HG02588 (cell line): ENCODE measurements around the gene SIGLEC9.
A peak's percentile ranks its signal among the peaks of the same experiment; 100 is the strongest.

ENCODE experiments used
- ATAC-seq: cut with Tn5 transposase; IDR thresholded peaks from one replicate; pipeline ENCODE4 v1.9.1; 2021; ENCODE audit warnings: mild to moderate bottlenecking, moderate library complexity; ENCODE audit not compliant: unreplicated experiment

Gene SIGLEC9

GRCh38 chr19:51096473-51097165 is 28.1 kb upstream of the SIGLEC9 start:
- no peak for ATAC-seq

GRCh38 chr19:51097166-51097738 is 27.5 kb upstream of the SIGLEC9 start:
- no peak for ATAC-seq

DNA sequence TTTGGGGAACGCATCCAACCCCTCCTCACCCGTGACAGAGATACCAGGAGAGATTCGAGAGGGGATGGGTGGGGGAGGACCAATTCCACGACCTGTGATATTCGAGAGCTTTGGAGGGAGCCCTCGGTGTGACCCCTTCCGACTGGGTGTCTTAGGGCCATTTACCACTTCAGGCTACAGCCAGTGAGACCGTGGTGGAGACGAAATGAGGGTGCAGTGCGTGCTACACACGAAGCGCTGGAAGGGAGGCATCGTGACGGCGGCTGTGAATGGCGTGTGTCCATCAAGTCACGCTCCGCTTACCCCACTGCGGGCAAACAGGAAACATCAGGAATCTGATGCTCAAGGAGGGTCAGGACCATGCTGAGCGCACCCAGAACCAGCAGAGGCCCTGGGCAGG is 26.9 kb upstream of the SIGLEC9 start:
- no peak for ATAC-seq

GRCh38 chr19:51098365-51099046 is 26.2 kb upstream of the SIGLEC9 start:
- ATAC-seq = no peak

GRCh38 chr19:51099047-51099382 is 25.7 kb upstream of the SIGLEC9 start:
- ATAC-seq = no peak

DNA sequence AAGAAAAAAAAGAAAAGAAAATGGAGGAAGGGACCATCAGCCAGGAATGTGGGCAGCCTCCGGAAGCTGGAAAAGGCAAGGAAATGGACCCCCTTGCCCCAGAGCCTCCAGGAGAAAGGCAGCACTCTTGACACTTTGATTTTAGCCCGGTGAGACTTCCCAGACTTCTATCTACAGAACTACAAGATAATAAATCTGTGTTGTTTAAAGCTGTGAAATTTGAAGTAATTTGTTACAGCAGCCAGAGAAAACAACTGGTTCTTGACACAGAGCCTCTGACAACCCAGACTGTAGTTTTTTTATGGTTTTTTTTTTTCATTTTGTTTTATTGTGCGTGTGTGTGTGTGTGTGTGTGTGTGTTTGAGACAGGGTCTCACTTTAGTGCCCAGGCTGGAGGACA is 24.1 kb upstream of the SIGLEC9 start:
- no peak for ATAC-seq

- no peak for ATAC-seq
Observed at GRCh38 chr19:51101171-51101865, 23.4 kb upstream of the SIGLEC9 start.

- ATAC-seq = no peak
Observed at GRCh38 chr19:51102991-51103390, 21.7 kb upstream of the SIGLEC9 start.

- ATAC-seq = no peak
Observed at GRCh38 chr19:51103926-51104341, 20.8 kb upstream of the SIGLEC9 start.

DNA sequence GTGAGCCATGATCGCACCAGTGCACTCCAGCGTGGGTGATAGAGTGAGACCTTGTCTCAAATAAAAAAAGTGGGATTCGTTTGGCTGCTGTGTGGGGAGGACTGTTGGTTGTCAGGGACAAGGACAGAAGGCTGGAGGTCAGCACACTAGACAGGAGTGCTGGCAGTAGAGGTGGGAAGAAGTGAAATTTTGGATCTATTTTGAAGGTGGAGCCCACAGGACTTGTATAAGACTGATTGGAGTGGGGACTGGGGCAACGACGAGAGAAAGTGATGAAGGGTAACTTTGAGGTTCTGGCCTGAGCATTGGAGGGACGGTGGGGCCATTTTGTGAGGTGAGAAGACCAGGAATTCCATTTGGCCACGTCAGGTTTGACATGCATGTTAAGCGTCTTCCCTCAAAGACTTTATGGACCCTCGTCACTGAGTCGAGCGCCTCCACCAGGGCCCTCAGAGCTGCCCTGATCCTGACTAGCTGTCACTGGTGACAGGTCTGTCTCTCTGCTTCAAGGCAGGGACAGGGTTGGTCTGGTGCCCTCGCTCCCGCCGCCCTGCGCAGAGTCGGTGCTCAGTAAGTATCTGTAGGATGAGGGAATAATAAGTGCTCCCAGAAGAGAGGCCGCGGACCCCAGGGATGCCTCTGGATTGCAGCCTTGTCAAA is 17.2 kb upstream of the SIGLEC9 start:
- ATAC-seq = no peak

DNA sequence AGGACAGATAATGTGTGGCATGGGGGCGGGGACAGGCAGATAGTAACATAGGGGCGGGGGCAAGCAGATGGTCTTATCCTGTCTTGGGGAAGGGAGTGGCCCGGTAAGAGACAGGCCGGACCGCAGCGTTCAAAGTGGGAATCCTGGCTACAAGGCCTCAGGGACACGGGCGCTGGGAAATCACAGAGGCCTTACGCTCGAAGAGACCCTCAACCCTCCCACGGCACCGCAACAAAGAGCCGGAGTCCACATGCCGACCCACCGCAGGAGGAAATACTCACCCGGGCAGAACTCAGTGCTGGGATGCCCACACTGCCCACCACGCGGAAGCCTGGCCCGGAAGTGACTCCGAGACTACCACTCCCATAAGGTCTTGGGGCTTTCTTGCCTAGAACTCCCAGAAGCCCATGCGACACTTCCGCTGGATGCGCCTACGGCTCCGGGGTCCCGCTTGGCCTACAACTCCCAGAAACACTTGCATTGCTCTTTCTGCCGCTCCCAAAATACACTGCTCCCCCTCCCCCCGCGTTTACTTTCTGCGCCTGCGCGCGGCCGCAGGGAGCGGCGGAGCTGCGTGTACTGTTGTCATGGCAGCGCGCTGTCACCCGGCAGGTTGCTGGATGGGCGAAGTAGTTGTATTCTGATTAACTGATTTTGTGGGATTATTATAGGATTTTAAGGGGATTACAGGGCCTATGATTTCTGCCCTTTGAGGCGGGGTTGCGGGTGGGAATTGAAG is 16.5 kb upstream of the SIGLEC9 start, which contains the start of gene CTU1:
Gene CTU1, minus strand, starts transcription at position 344 of the 739 bp plus-strand sequence. CDS start 3,840 bp downstream, outside the sequence.
- ATAC-seq = peak; percentile 91

GRCh38 chr19:51108805-51109146 is 15.9 kb upstream of the SIGLEC9 start:
- peak; percentile 25 for ATAC-seq

DNA sequence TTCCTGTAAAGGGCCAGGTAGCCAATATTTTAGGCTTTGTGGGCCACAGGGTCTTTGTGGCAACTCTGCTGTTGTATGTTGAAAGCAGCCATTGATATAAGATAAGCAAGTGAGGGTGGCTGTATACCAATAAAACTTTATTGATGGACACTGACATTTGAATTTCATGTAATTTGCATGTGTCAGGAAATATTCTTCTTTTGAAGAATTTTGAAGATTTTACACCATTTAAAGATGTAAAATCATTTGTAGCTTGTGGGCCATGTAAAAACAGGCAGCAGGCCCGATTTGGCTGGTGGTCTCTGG is 14.1 kb upstream of the SIGLEC9 start:
- no peak for ATAC-seq

DNA sequence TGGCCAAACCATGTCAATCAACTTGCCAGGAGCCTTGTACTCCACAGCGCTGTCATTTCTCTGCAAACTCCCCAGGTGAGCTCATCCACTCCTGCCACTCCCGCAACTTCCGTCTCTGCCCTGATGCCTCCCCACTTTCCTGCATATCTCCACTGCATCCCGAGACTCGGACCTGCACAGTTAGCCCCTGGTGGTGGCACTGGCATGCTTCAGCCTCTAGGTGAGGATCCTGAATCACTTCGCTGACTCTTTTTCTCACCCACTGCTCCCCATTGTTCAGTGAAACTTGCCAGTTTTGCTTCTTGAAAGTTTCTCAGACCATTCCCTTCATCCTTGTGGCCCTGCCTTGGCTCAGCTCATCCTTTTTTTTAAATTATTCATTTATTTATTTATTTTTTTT is 13.1 kb upstream of the SIGLEC9 start:
- ATAC-seq = no peak

- ATAC-seq = no peak
Observed at GRCh38 chr19:51114087-51114729, 10.5 kb upstream of the SIGLEC9 start.

GRCh38 chr19:51116736-51117286 is 7.9 kb upstream of the SIGLEC9 start:
- ATAC-seq = no peak

DNA sequence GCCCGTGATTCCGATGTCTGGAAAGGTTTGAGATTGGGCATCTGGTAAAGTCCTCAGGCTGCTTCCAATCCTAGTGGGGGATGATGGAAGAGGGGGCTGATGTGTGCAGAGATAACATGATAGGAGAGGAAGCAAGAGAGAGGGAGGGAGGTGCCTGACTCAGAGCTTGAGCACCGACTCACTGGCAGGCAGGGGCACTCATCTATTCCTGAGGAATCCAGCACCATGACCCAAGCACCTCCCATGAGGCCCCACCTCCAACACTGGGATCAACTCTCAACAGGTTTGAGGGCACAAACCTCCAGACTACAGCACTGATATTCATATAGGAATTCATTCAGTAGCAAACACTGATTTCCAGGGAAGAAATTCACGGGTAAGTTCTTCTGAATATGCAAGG is 5.6 kb upstream of the SIGLEC9 start:
- ATAC-seq = no peak

- ATAC-seq = no peak
Observed at GRCh38 chr19:51119611-51120010, 5.1 kb upstream of the SIGLEC9 start.

DNA sequence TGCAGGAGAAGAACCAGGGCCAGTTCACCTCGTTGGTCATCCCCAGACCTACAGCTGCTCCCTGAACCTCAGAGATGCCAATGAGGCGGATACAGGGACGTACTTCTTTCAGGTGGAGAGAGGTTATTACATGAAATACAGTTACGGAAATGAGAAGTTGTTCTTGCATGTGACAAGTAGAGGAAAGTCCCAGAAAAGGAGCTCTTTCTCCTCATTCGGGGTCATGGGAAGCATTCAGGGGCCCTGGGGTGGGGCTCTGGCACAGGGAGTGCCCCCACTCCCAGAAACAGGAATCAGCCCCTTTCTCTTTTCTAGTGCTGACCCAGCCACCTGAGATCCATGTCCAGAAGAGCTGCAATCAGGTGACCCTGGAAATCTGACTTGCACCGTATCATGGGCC is 4.5 kb upstream of the SIGLEC9 start:
- no peak for ATAC-seq

DNA sequence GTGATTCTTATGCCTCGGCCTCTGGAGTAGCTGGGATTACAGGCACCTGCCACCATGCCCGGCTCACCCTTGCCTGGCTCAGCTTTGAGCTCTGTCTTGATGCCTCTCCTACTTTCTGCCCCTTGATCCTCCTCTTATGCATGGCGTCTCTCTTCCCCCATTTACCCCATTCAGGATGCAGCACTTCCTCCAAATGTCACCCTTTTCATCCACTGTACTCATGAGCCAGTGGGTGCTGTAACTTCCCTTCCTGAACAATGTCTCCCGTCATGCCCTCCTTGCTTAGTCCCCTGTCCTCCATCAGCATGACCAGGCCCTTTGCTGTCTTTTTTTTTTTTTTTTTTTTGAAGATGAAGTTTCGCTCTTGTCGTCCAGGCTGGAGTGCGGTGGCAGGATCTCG is 3.4 kb upstream of the SIGLEC9 start:
- ATAC-seq = no peak
